Panc1 (cell line): ENCODE measurements around the gene PSMD4. TPM values are rescaled to one million over a fixed set of nuclear protein-coding genes. Genes with fewer than 3 reads are reported as not detected.

ENCODE experiments used
- ATAC-seq: fragments of 200-7000 bp; cut with Tn5 transposase; 2 replicates; pipeline ENCODE4 v1.9.1; 2020; ENCODE audit warnings: mild to moderate bottlenecking, moderate library complexity
- BruUV-seq: library from RNA; stranded (reverse); fragments of 400-500 nt; replicated peaks from 2 replicates; lab custom pipeline; 2021; lab: Mats Ljungman, UMichigan
- CTCF ChIA-PET: fragments of 300-600 bp; sonication (Branson Sonifier 250); formaldehyde crosslinking; loops from one replicate; lab custom pipeline; 2022; ENCODE audit warnings: antibody characterized with exemption; lab: Charles Lee
- POLR2A ChIA-PET: fragments of 300-600 bp; sonication (Branson Sonifier 250); formaldehyde crosslinking; loops from one replicate; lab custom pipeline; 2022; ENCODE audit warnings: antibody characterized with exemption; lab: Charles Lee
- DNase-seq: peaks from one replicate; pipeline ENCODE4 v3.0.0-alpha.2; 2010; ENCODE audit warnings: low read depth, low spot score
- H3K27ac ChIP-seq: 2 replicates; pipeline ENCODE4 v1.5.1; 2011; ENCODE audit warnings: mild to moderate bottlenecking, low read length, inconsistent platforms
- H3K27me3 ChIP-seq: fragments of 200-500 bp; sonication (Bioruptor generic); 2 replicates; pipeline ENCODE4 v1.6.0; 2014; ENCODE audit warnings: low read length, inconsistent platforms; ENCODE audit not compliant: control insufficient read depth, insufficient read depth
- H3K36me3 ChIP-seq: fragments of 200-500 bp; sonication (Bioruptor generic); 2 replicates; pipeline ENCODE4 v1.5.1; 2014; ENCODE audit warnings: inconsistent platforms, mild to moderate bottlenecking, low read length, moderate library complexity; ENCODE audit not compliant: control insufficient read depth, insufficient read depth
- H3K4me1 ChIP-seq: 2 replicates; pipeline ENCODE4 v1.5.1; 2011; ENCODE audit warnings: inconsistent platforms, mild to moderate bottlenecking, low read length, moderate library complexity; ENCODE audit not compliant: control insufficient read depth, insufficient read depth
- H3K4me3 ChIP-seq, 2 experiments: 2 replicates each; pipeline ENCODE4 v1.5.1; 2011 to 2012; ENCODE audit warnings: low read depth in 2 of 2, low read length in 2 of 2, mild to moderate bottlenecking in 2 of 2, inconsistent platforms in 1 of 2, moderate library complexity in 1 of 2
- H3K9me3 ChIP-seq: fragments of 200-500 bp; sonication (Bioruptor generic); 2 replicates; pipeline ENCODE4 v1.5.1; 2014; ENCODE audit warnings: low read depth, mild to moderate bottlenecking, inconsistent platforms, low read length, moderate library complexity; ENCODE audit not compliant: control insufficient read depth, insufficient read depth
- POLR2AphosphoS5 ChIP-seq: IDR thresholded peaks from 2 replicates; pipeline ENCODE4 v1.6.1; 2012; ENCODE audit warnings: mild to moderate bottlenecking, low read depth, low read length, moderate library complexity
- SIN3A ChIP-seq: IDR thresholded peaks from 2 replicates; pipeline ENCODE4 v1.6.1; 2012; ENCODE audit warnings: low read depth, mild to moderate bottlenecking, low read length, moderate library complexity, borderline replicate concordance; ENCODE audit not compliant: insufficient read depth
- TCF7L2 ChIP-seq: IDR thresholded peaks from 2 replicates; pipeline ENCODE4 v1.6.1; 2011; ENCODE audit warnings: mild to moderate bottlenecking, low read depth, low read length, inconsistent platforms
- in situ Hi-C: cut with HindIII; loops from 2 replicates; pipeline ENCODE4 v1.10.0; 2016; ENCODE audit warnings: low sequenced_read_pairs, low pct_unique_long_range_greater_than_20kb
- intact Hi-C: fragments of 100-400 bp; cut with micrococcal nuclease; formaldehyde crosslinking; loops from one replicate; pipeline ENCODE4 v1.10.0; 2022; ENCODE audit not compliant: unreplicated experiment
- total RNA-seq: library from RNA; stranded (reverse); gene quantifications from one replicate; pipeline ENCODE4 v1.2.1, GENCODE V29; 2021; ENCODE audit not compliant: unreplicated experiment
- TF ChIP-seq, protein P1 (sequence below), 2 experiments: IDR thresholded peaks; 2 replicates each; pipeline ENCODE4 v1.6.1; 2011 to 2012; ENCODE audit warnings: low read depth in 2 of 2, control low read depth in 1 of 2, low read length in 1 of 2, mild to moderate bottlenecking in 1 of 2, moderate library complexity in 1 of 2; ENCODE audit not compliant: insufficient read depth in 1 of 2
- TF ChIP-seq, protein P2 (sequence below): fragments of 450-650 bp; IDR thresholded peaks from 2 replicates; pipeline ENCODE4 v1.5.1; 2017; ENCODE audit warnings: mild to moderate bottlenecking

The PSMD4 gene
- total RNA-seq, 1 experiment from 2014 or later, result 256 TPM

DNA sequence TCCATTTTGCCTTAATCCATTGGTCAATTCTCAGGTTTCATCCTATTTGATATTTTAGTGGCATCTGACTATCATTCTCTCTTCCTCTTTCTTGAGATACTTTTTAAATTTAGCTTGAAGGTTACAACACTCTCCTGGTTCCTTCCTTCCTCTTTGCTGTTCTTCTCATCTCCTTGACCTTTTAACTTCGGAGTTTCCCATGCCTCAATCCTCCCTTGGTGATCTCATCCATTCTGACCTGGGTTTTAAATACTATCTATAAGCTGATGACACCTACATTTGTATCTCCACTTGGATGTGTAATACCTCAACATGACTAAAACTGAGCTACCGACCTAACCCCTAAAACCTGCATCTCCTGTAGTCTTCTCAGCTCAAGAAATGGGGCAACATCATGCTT lies 22.7 kb downstream of the PSMD4 start:
- Histone ChIP-seq H3K9me3 (no peaks in the 10 kb centered on the region), H3K4me3 (no peak overlapping the region), H3K36me3 (no peaks in the 10 kb centered on the region; the same call in 1 of the 2 replicates), H3K4me1 (peaks cover 4% of the 10 kb centered on the region), H3K27ac (no peak overlapping the region), H3K27me3 (no peaks in the 10 kb centered on the region)
- intact Hi-C loops, result no loop called here
- BruUV-seq, result no TSS peak
- CTCF ChIA-PET, result no interaction called here
- TF ChIP-seq TCF7L2, result no peak
- no peak for TF ChIP-seq SIN3A
- TF ChIP-seq, protein P1, sequence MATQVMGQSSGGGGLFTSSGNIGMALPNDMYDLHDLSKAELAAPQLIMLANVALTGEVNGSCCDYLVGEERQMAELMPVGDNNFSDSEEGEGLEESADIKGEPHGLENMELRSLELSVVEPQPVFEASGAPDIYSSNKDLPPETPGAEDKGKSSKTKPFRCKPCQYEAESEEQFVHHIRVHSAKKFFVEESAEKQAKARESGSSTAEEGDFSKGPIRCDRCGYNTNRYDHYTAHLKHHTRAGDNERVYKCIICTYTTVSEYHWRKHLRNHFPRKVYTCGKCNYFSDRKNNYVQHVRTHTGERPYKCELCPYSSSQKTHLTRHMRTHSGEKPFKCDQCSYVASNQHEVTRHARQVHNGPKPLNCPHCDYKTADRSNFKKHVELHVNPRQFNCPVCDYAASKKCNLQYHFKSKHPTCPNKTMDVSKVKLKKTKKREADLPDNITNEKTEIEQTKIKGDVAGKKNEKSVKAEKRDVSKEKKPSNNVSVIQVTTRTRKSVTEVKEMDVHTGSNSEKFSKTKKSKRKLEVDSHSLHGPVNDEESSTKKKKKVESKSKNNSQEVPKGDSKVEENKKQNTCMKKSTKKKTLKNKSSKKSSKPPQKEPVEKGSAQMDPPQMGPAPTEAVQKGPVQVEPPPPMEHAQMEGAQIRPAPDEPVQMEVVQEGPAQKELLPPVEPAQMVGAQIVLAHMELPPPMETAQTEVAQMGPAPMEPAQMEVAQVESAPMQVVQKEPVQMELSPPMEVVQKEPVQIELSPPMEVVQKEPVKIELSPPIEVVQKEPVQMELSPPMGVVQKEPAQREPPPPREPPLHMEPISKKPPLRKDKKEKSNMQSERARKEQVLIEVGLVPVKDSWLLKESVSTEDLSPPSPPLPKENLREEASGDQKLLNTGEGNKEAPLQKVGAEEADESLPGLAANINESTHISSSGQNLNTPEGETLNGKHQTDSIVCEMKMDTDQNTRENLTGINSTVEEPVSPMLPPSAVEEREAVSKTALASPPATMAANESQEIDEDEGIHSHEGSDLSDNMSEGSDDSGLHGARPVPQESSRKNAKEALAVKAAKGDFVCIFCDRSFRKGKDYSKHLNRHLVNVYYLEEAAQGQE (IDR thresholded peaks at IDR 0.05; ENCODE audit: insufficient read depth in 1 of 2, low read depth in 2 of 2, low read length in 1 of 2), result no peak
- TF ChIP-seq, protein P2, sequence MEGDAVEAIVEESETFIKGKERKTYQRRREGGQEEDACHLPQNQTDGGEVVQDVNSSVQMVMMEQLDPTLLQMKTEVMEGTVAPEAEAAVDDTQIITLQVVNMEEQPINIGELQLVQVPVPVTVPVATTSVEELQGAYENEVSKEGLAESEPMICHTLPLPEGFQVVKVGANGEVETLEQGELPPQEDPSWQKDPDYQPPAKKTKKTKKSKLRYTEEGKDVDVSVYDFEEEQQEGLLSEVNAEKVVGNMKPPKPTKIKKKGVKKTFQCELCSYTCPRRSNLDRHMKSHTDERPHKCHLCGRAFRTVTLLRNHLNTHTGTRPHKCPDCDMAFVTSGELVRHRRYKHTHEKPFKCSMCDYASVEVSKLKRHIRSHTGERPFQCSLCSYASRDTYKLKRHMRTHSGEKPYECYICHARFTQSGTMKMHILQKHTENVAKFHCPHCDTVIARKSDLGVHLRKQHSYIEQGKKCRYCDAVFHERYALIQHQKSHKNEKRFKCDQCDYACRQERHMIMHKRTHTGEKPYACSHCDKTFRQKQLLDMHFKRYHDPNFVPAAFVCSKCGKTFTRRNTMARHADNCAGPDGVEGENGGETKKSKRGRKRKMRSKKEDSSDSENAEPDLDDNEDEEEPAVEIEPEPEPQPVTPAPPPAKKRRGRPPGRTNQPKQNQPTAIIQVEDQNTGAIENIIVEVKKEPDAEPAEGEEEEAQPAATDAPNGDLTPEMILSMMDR, result no peak
- TF ChIP-seq POLR2AphosphoS5, result no peak
- in situ Hi-C loops, result no loop called here
- no peak for DNase-seq
- ATAC-seq, result no peak
- POLR2A ChIA-PET, result no interaction called here

DNA sequence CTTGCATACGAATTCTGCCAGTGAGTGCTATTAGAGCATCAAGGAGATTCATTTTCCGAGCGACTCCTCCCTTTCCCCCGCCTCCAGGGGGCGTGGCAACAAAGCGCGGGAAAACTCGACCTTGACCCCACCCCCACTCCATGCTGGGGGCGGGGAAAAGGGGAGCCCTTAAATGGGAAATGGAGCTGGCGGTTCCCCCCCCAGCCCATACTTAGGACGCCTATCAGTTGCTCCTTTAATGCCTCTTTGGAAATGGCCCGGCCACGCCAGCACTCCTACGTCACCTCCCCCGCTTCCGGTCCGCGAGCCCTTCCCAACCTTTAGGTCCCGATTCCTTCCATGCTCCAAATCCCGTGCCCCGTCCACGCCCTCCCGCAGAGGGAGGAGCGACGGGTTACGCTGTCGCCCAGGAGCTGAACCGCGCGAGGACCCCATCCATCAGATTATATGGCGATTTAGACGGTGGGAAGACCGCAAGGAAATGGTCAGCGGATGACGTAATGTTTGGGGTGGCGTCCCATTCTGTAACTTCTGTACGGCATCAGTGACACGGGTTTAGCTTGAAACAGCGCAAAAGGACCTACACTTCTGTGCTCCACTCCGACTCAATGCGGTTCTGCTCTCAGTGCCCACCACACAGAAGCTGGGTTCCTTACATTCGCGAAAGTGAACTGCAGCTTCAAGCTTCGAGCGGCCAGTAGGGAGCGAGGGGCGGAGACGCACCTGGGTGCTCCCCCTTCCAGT lies 26.9 kb downstream of the PSMD4 start:
- in situ Hi-C loops (no loop called here), intact Hi-C loops (no loop called here)
- POLR2A ChIA-PET, result interaction anchor here (0.5 to 1.0 kb wide), 8 partner anchors 11 to 199 kb away, joined by 3 to 19 read pairs (median 3); partner anchors contain the start of gene PSMD4
- peak overlapping the region; percentile 97 for H3K27ac ChIP-seq
- no peaks in the 10 kb centered on the region for H3K9me3 ChIP-seq
- H3K27me3 ChIP-seq, result no peaks in the 10 kb centered on the region
- ATAC-seq (peak; percentile 77), DNase-seq (peak; percentile 91)
- peaks cover 14% of the 10 kb centered on the region for H3K4me1 ChIP-seq
- H3K36me3 ChIP-seq, result peaks cover 5% of the 10 kb centered on the region; the same call in 1 of the 2 replicates
- TSS peak; percentile 95 for BruUV-seq
- H3K4me3 ChIP-seq, result peak overlapping the region; percentile 93 to 95
- CTCF ChIA-PET, result interaction anchor here (0.6 to 1.4 kb wide), 4 partner anchors 19 to 258 kb away, joined by 3 to 8 read pairs (median 4); no protein-coding TSS in a partner anchor
- TF ChIP-seq, protein P2, result no peak
- TF ChIP-seq, protein P1 (IDR thresholded peaks at IDR 0.05; ENCODE audit: insufficient read depth in 1 of 2, low read depth in 2 of 2, low read length in 1 of 2), result no peak
- TF ChIP-seq TCF7L2, result no peak; the same call in 1 of the 2 replicates
- TF ChIP-seq POLR2AphosphoS5, result no peak; the same call in 1 of the 2 replicates
